HEK293 (cell line): ENCODE data around the gene SYNE3.

Source experiments
- ATF2 ChIP-seq: fragments of 450-650 bp; formaldehyde crosslinking; IDR thresholded peaks from 2 replicates; pipeline ENCODE4 v1.5.1; 2016; ENCODE audit warnings: missing biosample characterization, missing genetic modification characterization, low read depth
- EGR2 ChIP-seq: fragments of 450-650 bp; formaldehyde crosslinking; IDR thresholded peaks from 2 replicates; pipeline ENCODE4 v1.5.1; 2016; ENCODE audit warnings: low read depth, missing biosample characterization, missing genetic modification characterization
- FEZF1 ChIP-seq: fragments of 450-650 bp; formaldehyde crosslinking; IDR thresholded peaks from 2 replicates; pipeline ENCODE4 v1.5.1; 2016; ENCODE audit warnings: missing biosample characterization, missing genetic modification characterization
- GFI1B ChIP-seq: fragments of 450-650 bp; formaldehyde crosslinking; IDR thresholded peaks from 2 replicates; pipeline ENCODE4 v1.5.1; 2016; ENCODE audit warnings: missing biosample characterization, missing genetic modification characterization
- KLF1 ChIP-seq: fragments of 450-650 bp; formaldehyde crosslinking; IDR thresholded peaks from 2 replicates; pipeline ENCODE4 v1.5.1; 2016; ENCODE audit warnings: missing biosample characterization, missing genetic modification characterization
- KLF9 ChIP-seq: fragments of 450-650 bp; formaldehyde crosslinking; IDR thresholded peaks from 2 replicates; pipeline ENCODE4 v1.5.1; 2016; ENCODE audit warnings: missing biosample characterization, missing genetic modification characterization, low read depth
- SALL2 ChIP-seq: fragments of 450-650 bp; formaldehyde crosslinking; IDR thresholded peaks from 2 replicates; pipeline ENCODE4 v1.5.0; 2017; ENCODE audit warnings: missing biosample characterization, mild to moderate bottlenecking, missing genetic modification characterization, borderline replicate concordance
- TRIM28 ChIP-seq: IDR thresholded peaks from 2 replicates; pipeline ENCODE4 v1.6.1; 2011; ENCODE audit warnings: low read length, control low read depth, borderline replicate concordance
- ZBTB11 ChIP-seq: fragments of 450-650 bp; formaldehyde crosslinking; conservative IDR thresholded peaks from 2 replicates; pipeline ENCODE4 v1.5.1; 2016; ENCODE audit warnings: low read depth, missing biosample characterization, missing genetic modification characterization
- ZNF10 ChIP-seq: fragments of 450-650 bp; formaldehyde crosslinking; IDR thresholded peaks from 2 replicates; pipeline ENCODE4 v1.5.1; 2017; ENCODE audit warnings: missing biosample characterization, missing genetic modification characterization
- ZNF132 ChIP-seq: fragments of 450-650 bp; formaldehyde crosslinking; IDR thresholded peaks from 2 replicates; pipeline ENCODE4 v1.5.1; 2017; ENCODE audit warnings: missing biosample characterization, missing genetic modification characterization, borderline replicate concordance
- ZNF175 ChIP-seq: fragments of 450-650 bp; formaldehyde crosslinking; IDR thresholded peaks from 2 replicates; pipeline ENCODE4 v1.5.1; 2016; ENCODE audit warnings: missing biosample characterization, missing genetic modification characterization
- ZNF211 ChIP-seq: fragments of 450-650 bp; formaldehyde crosslinking; IDR thresholded peaks from 2 replicates; pipeline ENCODE4 v1.5.1; 2016; ENCODE audit warnings: low read depth, missing biosample characterization, missing genetic modification characterization
- ZNF223 ChIP-seq: fragments of 450-650 bp; formaldehyde crosslinking; IDR thresholded peaks from 2 replicates; pipeline ENCODE4 v1.5.1; 2016; ENCODE audit warnings: missing biosample characterization, missing genetic modification characterization
- ZNF24 ChIP-seq: fragments of 450-650 bp; formaldehyde crosslinking; IDR thresholded peaks from 2 replicates; pipeline ENCODE4 v1.5.1; 2016; ENCODE audit warnings: missing biosample characterization, missing genetic modification characterization
- ZNF26 ChIP-seq: fragments of 450-650 bp; formaldehyde crosslinking; IDR thresholded peaks from 2 replicates; pipeline ENCODE4 v1.5.1; 2016; ENCODE audit warnings: missing biosample characterization, missing genetic modification characterization
- ZNF416 ChIP-seq: fragments of 450-650 bp; formaldehyde crosslinking; IDR thresholded peaks from 2 replicates; pipeline ENCODE4 v1.5.1; 2016; ENCODE audit warnings: missing biosample characterization, missing genetic modification characterization
- ZNF510 ChIP-seq: fragments of 450-650 bp; formaldehyde crosslinking; IDR thresholded peaks from 2 replicates; pipeline ENCODE4 v1.5.1; 2018; ENCODE audit warnings: mild to moderate bottlenecking, missing genetic modification characterization, missing biosample characterization; ENCODE audit not compliant: insufficient replicate concordance
- ZNF518A ChIP-seq: fragments of 450-650 bp; formaldehyde crosslinking; conservative IDR thresholded peaks from 2 replicates; pipeline ENCODE4 v1.5.1; 2016; ENCODE audit warnings: low read depth, missing biosample characterization, missing genetic modification characterization
- ZNF529 ChIP-seq: fragments of 450-650 bp; formaldehyde crosslinking; IDR thresholded peaks from 2 replicates; pipeline ENCODE4 v1.5.1; 2017; ENCODE audit warnings: missing genetic modification characterization, missing biosample characterization; ENCODE audit not compliant: insufficient replicate concordance
- ZNF530 ChIP-seq: fragments of 450-650 bp; formaldehyde crosslinking; IDR thresholded peaks from 2 replicates; pipeline ENCODE4 v1.5.1; 2016; ENCODE audit warnings: low read depth, missing biosample characterization, missing genetic modification characterization
- ZNF624 ChIP-seq: fragments of 450-650 bp; formaldehyde crosslinking; IDR thresholded peaks from 2 replicates; pipeline ENCODE4 v1.5.1; 2017; ENCODE audit warnings: missing biosample characterization, missing genetic modification characterization
- ZNF629 ChIP-seq: fragments of 450-650 bp; formaldehyde crosslinking; IDR thresholded peaks from 2 replicates; pipeline ENCODE4 v1.5.1; 2017; ENCODE audit warnings: missing biosample characterization, missing genetic modification characterization
- ZNF658 ChIP-seq: fragments of 450-650 bp; formaldehyde crosslinking; IDR thresholded peaks from 2 replicates; pipeline ENCODE4; 2016; ENCODE audit warnings: missing biosample characterization, missing genetic modification characterization
- ZNF660 ChIP-seq: fragments of 450-650 bp; IDR thresholded peaks from 2 replicates; pipeline ENCODE4 v1.5.1; 2018; ENCODE audit warnings: missing biosample characterization, mild to moderate bottlenecking, missing genetic modification characterization
- ZNF701 ChIP-seq: fragments of 450-650 bp; formaldehyde crosslinking; IDR thresholded peaks from 2 replicates; pipeline ENCODE4 v1.5.1; 2016; ENCODE audit warnings: missing biosample characterization, missing genetic modification characterization
- ZNF843 ChIP-seq: fragments of 450-650 bp; formaldehyde crosslinking; IDR thresholded peaks from 2 replicates; pipeline ENCODE4 v1.5.1; 2016; ENCODE audit warnings: missing biosample characterization, missing genetic modification characterization
- TF ChIP-seq, protein P1 (sequence below): fragments of 450-650 bp; formaldehyde crosslinking; IDR thresholded peaks from 2 replicates; pipeline ENCODE4 v1.5.1; 2016; ENCODE audit warnings: missing biosample characterization, missing genetic modification characterization

Gene SYNE3

DNA sequence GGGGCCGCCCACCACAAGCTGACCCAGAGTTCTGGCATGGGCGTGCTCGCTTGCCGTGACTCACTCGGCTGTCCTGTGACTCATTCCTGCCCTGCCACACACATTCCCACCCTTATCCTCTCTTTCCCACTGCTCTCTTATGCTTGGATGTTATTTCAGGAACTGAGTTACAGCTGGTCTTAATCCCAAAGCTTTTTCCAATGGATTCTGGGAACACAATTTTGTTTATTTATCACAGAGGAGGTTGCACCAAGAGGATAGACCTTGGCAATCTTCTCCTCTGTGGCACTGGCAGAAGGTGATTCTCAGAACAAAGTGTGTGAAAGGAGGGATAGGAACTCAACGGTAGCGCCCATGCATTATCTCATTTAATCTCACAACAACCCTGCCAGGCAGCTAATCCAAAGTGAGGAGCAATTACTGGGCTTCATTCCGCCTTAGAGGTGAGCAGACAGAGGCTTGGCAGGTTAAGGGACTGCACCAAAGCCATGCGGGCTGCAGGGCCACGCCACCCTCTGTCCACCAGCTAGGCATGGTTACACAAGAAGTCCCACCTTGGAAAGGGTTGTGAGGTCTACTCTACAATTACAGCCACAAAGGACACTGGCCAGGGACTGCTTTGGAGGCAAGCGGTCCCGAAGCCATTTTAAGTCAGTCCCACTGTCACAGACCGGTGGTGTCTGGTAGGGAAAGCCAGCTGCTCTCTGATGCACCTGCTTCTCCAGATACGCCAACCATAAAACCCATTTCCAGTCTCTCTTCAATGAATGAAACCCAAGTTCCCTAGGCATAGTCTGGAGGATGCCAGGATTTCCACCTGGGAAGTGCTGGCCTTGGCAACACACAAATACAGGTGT, 32.9 kb downstream of the SYNE3 start (continued):
- TF ChIP-seq KLF1 (tag by site-specific recombination) = peak; percentile 87
- TF ChIP-seq ZNF843 (tag by site-specific recombination) = no peak
- TF ChIP-seq ZNF10 (tag by site-specific recombination) = no peak
- no peak for TF ChIP-seq ZBTB11 (tag by site-specific recombination)
- TF ChIP-seq ZNF510 (tag by site-specific recombination) = no peak
- no peak for TF ChIP-seq ZNF658 (tag by site-specific recombination)
- TF ChIP-seq ZNF26 (tag by site-specific recombination) = no peak
- TF ChIP-seq ZNF223 = no peak
- TF ChIP-seq KLF9 (tag by site-specific recombination) = peak; percentile 82
- no peak for TF ChIP-seq ZNF211 (tag by site-specific recombination)
- no peak for TF ChIP-seq ZNF701 (tag by site-specific recombination)
- no peak for TF ChIP-seq ZNF529 (tag by site-specific recombination)
- TF ChIP-seq SALL2 (tag by site-specific recombination) = no peak
- TF ChIP-seq, protein P1, sequence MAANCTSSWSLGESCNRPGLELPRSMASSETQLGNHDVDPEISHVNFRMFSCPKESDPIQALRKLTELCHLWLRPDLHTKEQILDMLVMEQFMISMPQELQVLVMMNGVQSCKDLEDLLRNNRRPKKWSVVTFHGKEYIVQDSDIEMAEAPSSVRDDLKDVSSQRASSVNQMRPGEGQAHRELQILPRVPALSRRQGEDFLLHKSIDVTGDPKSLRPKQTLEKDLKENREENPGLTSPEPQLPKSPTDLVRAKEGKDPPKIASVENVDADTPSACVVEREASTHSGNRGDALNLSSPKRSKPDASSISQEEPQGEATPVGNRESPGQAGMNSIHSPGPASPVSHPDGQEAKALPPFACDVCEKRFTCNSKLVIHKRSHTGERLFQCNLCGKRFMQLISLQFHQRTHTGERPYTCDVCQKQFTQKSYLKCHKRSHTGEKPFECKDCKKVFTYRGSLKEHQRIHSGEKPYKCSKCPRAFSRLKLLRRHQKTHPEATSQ = no peak
- TF ChIP-seq ZNF175 (tag by site-specific recombination) = no peak
- peak; percentile 58 for TF ChIP-seq ZNF629 (tag by site-specific recombination)
- no peak for TF ChIP-seq ZNF624 (tag by site-specific recombination)
- TF ChIP-seq FEZF1 (tag by site-specific recombination) = no peak
- TF ChIP-seq ZNF416 (tag by site-specific recombination) = no peak
- TF ChIP-seq ZNF132 (tag by site-specific recombination) = no peak
- TF ChIP-seq ZNF660 = no peak
- no peak; the same call in 1 of the 2 replicates for TF ChIP-seq ZNF24 (tag by site-specific recombination)
- TF ChIP-seq GFI1B (tag by site-specific recombination) = no peak
- TF ChIP-seq ZNF518A (tag by site-specific recombination) = no peak
- TF ChIP-seq EGR2 (tag by site-specific recombination) = peak; percentile 90
- TF ChIP-seq ATF2 = no peak
- TF ChIP-seq TRIM28 = no peak
- TF ChIP-seq ZNF530 (tag by site-specific recombination) = no peak
